Neural progenitor cell (in vitro differentiated cells): ENCODE data around the gene DUSP3. TPM values are rescaled to one million over a fixed set of nuclear protein-coding genes. Genes with fewer than 3 reads are reported as not detected.

ENCODE experiments used
- DNase-seq: peaks from one replicate; pipeline ENCODE4 v3.0.0-alpha.2; 2016; ENCODE audit warnings: low spot score
- H2AFZ ChIP-seq: fragments of 200-600 bp; sonication (generic); replicated peaks from 2 replicates; pipeline ENCODE4 v1.6.1; 2016; ENCODE audit warnings: antibody characterized with exemption
- H3F3A ChIP-seq: fragments of 200-600 bp; sonication (generic); 2 replicates; pipeline ENCODE4 v1.6.1; 2016; ENCODE audit warnings: antibody characterized with exemption, low read depth
- H3K27ac ChIP-seq: fragments of 200-600 bp; sonication (generic); 2 replicates; pipeline ENCODE4 v1.5.1; 2016; ENCODE audit warnings: mild to moderate bottlenecking
- H3K27me3 ChIP-seq: fragments of 200-600 bp; sonication (generic); 2 replicates; pipeline ENCODE4 v1.6.1; 2016; ENCODE audit warnings: mild to moderate bottlenecking, moderate library complexity
- H3K36me3 ChIP-seq: fragments of 200-600 bp; sonication (generic); 2 replicates; pipeline ENCODE4 v1.5.1; 2016
- H3K4me1 ChIP-seq: fragments of 200-600 bp; sonication (generic); 2 replicates; pipeline ENCODE4 v1.6.1; 2016; ENCODE audit warnings: mixed run types
- H3K4me2 ChIP-seq: fragments of 200-600 bp; sonication (generic); 2 replicates; pipeline ENCODE4 v1.6.1; 2016
- H3K4me3 ChIP-seq: fragments of 200-600 bp; sonication (generic); 2 replicates; pipeline ENCODE4 v1.5.1; 2016
- H3K79me2 ChIP-seq: fragments of 200-600 bp; sonication (generic); 2 replicates; pipeline ENCODE4 v1.6.1; 2016; ENCODE audit warnings: low read depth
- H3K9ac ChIP-seq: fragments of 200-600 bp; sonication (generic); 2 replicates; pipeline ENCODE4 v1.6.1; 2016
- H3K9me3 ChIP-seq: fragments of 200-600 bp; sonication (generic); 2 replicates; pipeline ENCODE4 v1.5.1; 2016; ENCODE audit warnings: low read depth
- H4K20me1 ChIP-seq: fragments of 200-600 bp; sonication (generic); 2 replicates; pipeline ENCODE4 v1.6.1; 2016; ENCODE audit warnings: low read depth
- H3K27ac Mint-ChIP-seq: 3 replicates; pipeline ENCODE4 v1.8.0; 2021; ENCODE audit warnings: mixed read lengths
- H3K27me3 Mint-ChIP-seq: 2 replicates; pipeline ENCODE4 v1.8.0; 2022; ENCODE audit warnings: low read depth, mild to moderate bottlenecking, inconsistent platforms, moderate library complexity, mixed read lengths; ENCODE audit not compliant: insufficient read depth
- H3K36me3 Mint-ChIP-seq: 3 replicates; pipeline ENCODE4 v1.8.0; 2021; ENCODE audit warnings: mixed read lengths
- H3K4me1 Mint-ChIP-seq: 3 replicates; pipeline ENCODE4 v1.8.0; 2021; ENCODE audit warnings: mixed read lengths
- H3K4me3 Mint-ChIP-seq: 3 replicates; pipeline ENCODE4 v1.8.0; 2021; ENCODE audit warnings: mild to moderate bottlenecking, moderate library complexity, mixed read lengths
- H3K9me3 Mint-ChIP-seq: 3 replicates; pipeline ENCODE4 v1.8.0; 2020; ENCODE audit warnings: mixed read lengths
- EZH2 ChIP-seq: fragments of 200-600 bp; sonication (generic); IDR thresholded peaks from 2 replicates; pipeline ENCODE4 v1.6.1; 2017; ENCODE audit warnings: antibody characterized with exemption, mild to moderate bottlenecking, moderate library complexity
- EZH2phosphoT487 ChIP-seq: fragments of 200-600 bp; sonication (generic); IDR thresholded peaks from 2 replicates; pipeline ENCODE4 v1.6.1; 2017; ENCODE audit warnings: antibody characterized with exemption
- total RNA-seq: library from RNA; depleted of rRNA; stranded (reverse); fragments of >200 nt; gene quantifications from 2 replicates; pipeline ENCODE4 v1.2.3, GENCODE V29; 2015; ENCODE audit warnings: low replicate concordance
- TF ChIP-seq, protein P1 (sequence below): fragments of 200-600 bp; sonication (generic); IDR thresholded peaks from 2 replicates; pipeline ENCODE4 v1.5.1; 2017; ENCODE audit warnings: antibody characterized with exemption, mild to moderate bottlenecking

Gene DUSP3
- total RNA-seq, 1 donor from 2014 or later = 20.8 TPM

DNA sequence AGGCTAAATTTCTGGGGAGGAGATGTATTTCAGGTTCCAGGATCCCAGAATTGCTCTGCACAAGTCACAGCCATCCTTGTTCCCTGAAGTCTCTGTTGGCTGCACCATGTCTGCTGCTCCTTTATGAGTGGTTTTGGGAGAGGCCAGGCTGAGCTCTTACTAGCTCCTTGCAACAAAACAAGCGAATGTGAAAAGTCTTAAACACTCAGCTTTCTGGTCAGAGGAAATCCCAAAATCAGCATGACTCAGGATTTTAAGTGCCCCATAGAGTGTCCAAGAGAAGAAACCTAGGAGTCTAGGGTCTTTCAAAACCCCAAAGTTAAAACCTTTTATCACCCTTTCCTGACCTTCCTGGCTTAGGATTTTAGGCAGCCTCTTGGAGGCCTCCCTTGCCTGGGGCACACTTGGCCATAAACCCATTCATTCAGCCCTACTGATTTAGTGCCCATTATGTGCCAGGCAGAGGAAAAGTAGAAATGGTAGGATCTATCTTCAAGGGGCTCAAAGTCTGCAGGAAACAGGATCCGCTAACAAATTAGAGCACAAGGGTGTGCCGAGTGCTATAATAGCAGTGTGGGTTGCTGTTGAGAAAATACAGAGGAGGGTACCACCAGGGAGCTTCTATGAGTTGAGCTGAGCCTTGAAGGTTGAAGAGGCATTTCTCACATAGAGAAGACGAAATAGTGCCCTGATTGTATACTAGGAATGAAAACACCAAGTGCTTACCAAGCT lies 57.1 kb downstream of the DUSP3 start:
- H3K27ac Mint-ChIP-seq = peak overlapping the region; percentile 77
- peaks cover 68% of the 10 kb centered on the region for H3K4me1 Mint-ChIP-seq
- H3K36me3 Mint-ChIP-seq = no peaks in the 10 kb centered on the region
- Histone ChIP-seq H3K27me3 (peaks cover 9% of the 10 kb centered on the region), H3K4me3 (no peak overlapping the region), H4K20me1 (no peaks in the 10 kb centered on the region), H3K9ac (no peak overlapping the region), H3K4me2 (peak overlapping the region; percentile 72), H3K27ac (no peak overlapping the region), H3K9me3 (no peaks in the 10 kb centered on the region), H3K79me2 (no peaks in the 10 kb centered on the region), H3F3A (peaks cover 48% of the 10 kb centered on the region), H2AFZ (no peak overlapping the region), H3K4me1 (peaks cover 22% of the 10 kb centered on the region), H3K36me3 (no peaks in the 10 kb centered on the region)
- no peak for DNase-seq
- TF ChIP-seq EZH2phosphoT487 (no peak), EZH2 (no peak)
- TF ChIP-seq, protein P1, sequence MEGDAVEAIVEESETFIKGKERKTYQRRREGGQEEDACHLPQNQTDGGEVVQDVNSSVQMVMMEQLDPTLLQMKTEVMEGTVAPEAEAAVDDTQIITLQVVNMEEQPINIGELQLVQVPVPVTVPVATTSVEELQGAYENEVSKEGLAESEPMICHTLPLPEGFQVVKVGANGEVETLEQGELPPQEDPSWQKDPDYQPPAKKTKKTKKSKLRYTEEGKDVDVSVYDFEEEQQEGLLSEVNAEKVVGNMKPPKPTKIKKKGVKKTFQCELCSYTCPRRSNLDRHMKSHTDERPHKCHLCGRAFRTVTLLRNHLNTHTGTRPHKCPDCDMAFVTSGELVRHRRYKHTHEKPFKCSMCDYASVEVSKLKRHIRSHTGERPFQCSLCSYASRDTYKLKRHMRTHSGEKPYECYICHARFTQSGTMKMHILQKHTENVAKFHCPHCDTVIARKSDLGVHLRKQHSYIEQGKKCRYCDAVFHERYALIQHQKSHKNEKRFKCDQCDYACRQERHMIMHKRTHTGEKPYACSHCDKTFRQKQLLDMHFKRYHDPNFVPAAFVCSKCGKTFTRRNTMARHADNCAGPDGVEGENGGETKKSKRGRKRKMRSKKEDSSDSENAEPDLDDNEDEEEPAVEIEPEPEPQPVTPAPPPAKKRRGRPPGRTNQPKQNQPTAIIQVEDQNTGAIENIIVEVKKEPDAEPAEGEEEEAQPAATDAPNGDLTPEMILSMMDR = no peak
- H3K27me3 Mint-ChIP-seq = no peaks in the 10 kb centered on the region
- H3K4me3 Mint-ChIP-seq = peak overlapping the region; percentile 85
- H3K9me3 Mint-ChIP-seq = no peaks in the 10 kb centered on the region

DNA sequence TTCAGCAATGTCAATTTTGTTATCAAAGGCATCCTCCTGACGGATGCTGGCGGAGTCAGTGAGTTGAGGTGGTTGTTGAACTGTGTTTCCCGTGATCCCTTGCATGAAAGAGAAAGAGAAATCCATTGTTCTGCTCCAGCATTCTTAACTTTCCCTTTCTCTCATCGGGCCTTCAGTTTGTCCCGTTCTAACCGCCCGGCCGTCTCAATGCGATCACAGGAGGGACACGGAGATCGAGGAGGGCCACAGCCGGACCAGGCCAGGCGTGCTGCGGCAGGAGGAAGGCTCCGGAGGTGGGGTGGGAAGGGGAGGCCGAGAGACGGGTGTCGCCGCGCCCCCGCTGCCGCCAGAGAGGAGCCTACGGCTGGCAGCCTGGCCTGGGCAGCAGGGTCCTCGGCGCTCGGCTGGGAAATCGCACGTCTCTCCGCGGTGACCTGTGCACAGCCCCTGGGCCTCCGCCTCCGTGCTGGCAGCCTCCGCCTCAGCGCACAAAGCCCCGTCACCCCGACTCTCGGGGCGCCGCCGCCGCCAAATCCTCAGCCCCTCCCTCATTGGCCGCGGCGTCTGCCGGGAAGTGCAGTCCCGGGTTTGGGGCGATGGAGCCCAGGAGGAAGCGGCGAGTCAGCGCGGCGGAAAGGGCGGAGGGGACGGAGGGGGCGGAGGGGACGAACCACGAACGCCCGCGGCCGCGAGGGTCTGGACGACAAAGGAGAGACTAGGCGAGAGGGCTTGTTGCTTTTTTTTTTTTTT lies 58.3 kb downstream of the DUSP3 start:
- no peaks in the 10 kb centered on the region for H3K36me3 ChIP-seq

DNA sequence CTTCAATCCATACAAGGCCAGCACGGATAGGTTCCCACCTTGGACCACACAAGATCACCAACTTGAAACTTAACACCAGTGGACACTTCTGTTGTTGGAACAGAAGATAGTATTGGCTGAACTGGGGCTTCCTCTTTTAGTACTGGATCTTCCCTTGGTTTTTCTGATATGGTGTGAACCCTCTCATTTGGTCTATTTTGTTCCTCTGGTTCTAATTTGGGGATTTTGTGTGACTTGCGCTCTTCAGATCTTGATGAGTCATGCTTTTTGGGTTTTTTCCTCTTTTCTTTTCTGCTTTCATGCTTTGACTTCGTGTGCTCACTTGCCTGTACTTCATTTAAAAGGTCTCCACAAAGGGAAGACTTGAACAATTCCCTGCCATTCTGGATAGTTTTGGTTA lies 59.2 kb downstream of the DUSP3 start:
- H3K27ac ChIP-seq = no peak overlapping the region
- no peaks in the 10 kb centered on the region for H3K9me3 ChIP-seq
- peaks cover 22% of the 10 kb centered on the region for H3K4me1 ChIP-seq
- no peaks in the 10 kb centered on the region for H3K79me2 ChIP-seq
- no peak for DNase-seq
- no peak overlapping the region for H3K9ac ChIP-seq
- H3K4me1 Mint-ChIP-seq = peaks cover 61% of the 10 kb centered on the region
- H3K27me3 ChIP-seq = peaks cover 28% of the 10 kb centered on the region
- no peak overlapping the region for H3K4me2 ChIP-seq
- H3K9me3 Mint-ChIP-seq = no peaks in the 10 kb centered on the region
- H3K27ac Mint-ChIP-seq = no peak overlapping the region
- H3K36me3 Mint-ChIP-seq = no peaks in the 10 kb centered on the region
- H4K20me1 ChIP-seq = no peaks in the 10 kb centered on the region
- peak overlapping the region; percentile 85 for H3K4me3 Mint-ChIP-seq
- H2AFZ ChIP-seq = no peak overlapping the region
- H3K36me3 ChIP-seq = no peaks in the 10 kb centered on the region
- peaks cover 48% of the 10 kb centered on the region for H3F3A ChIP-seq
- H3K4me3 ChIP-seq = no peak overlapping the region
- TF ChIP-seq EZH2phosphoT487 (no peak), EZH2 (no peak)
- TF ChIP-seq, protein P1 = no peak
- peaks cover 17% of the 10 kb centered on the region for H3K27me3 Mint-ChIP-seq

More for the DNA sequence above, 58.3 kb downstream of the DUSP3 start:
- Histone ChIP-seq H3K9me3 (no peaks in the 10 kb centered on the region), H3K4me1 (peaks cover 22% of the 10 kb centered on the region), H3K27ac (no peak overlapping the region), H3K27me3 (peaks cover 19% of the 10 kb centered on the region), H3K4me3 (peak overlapping the region; percentile 59), H2AFZ (peak overlapping the region; percentile 46), H4K20me1 (no peaks in the 10 kb centered on the region), H3K4me2 (peak overlapping the region; percentile 72), H3K9ac (peak overlapping the region; percentile 1), H3F3A (peaks cover 48% of the 10 kb centered on the region), H3K79me2 (no peaks in the 10 kb centered on the region)
- H3K27ac Mint-ChIP-seq = peak overlapping the region; percentile 97
- peaks cover 8% of the 10 kb centered on the region for H3K27me3 Mint-ChIP-seq
- peaks cover 62% of the 10 kb centered on the region for H3K4me1 Mint-ChIP-seq
- H3K9me3 Mint-ChIP-seq = no peaks in the 10 kb centered on the region
- no peaks in the 10 kb centered on the region for H3K36me3 Mint-ChIP-seq
- peak; percentile 86 for DNase-seq
- peak overlapping the region; percentile 85 for H3K4me3 Mint-ChIP-seq
- TF ChIP-seq, protein P1 = no peak
- TF ChIP-seq EZH2phosphoT487 (no peak), EZH2 (no peak)
